ENCODE data around the gene ACER3.
"Not testable (repeated sequence)": the region's sequence is repeated elsewhere in the genome, so short reads cannot be mapped to it uniquely, and the experiment has no call there.

Gene ACER3

GRCh38 chr11:76987203-76987602, 126.5 kb downstream of the ACER3 start:
- no peak for DNase-seq (ENCODE audit: low read depth in 2 of 2, low spot score in 1 of 2)

- no peak for DNase-seq (ENCODE audit: low read depth in 2 of 2, low spot score in 1 of 2)
These were observed 129.9 kb downstream of the ACER3 start for GRCh38 chr11:76990628-76991027.

GRCh38 chr11:76995081-76995576, 134.4 kb downstream of the ACER3 start:
- no peak for DNase-seq (ENCODE audit: low read depth in 2 of 2, low spot score in 1 of 2)

GRCh38 chr11:76997512-76997911, 136.8 kb downstream of the ACER3 start:
- no peak for DNase-seq (ENCODE audit: low read depth in 2 of 2, low spot score in 1 of 2)

GRCh38 chr11:76999597-76999996, 138.9 kb downstream of the ACER3 start:
- no peak for DNase-seq (ENCODE audit: low read depth in 2 of 2, low spot score in 1 of 2)

- no peak for DNase-seq (ENCODE audit: low read depth in 2 of 2, low spot score in 1 of 2)
These were observed 140.9 kb downstream of the ACER3 start for GRCh38 chr11:77001613-77002012.

- DNase-seq (ENCODE audit: low read depth in 2 of 2, low spot score in 1 of 2) = no peak
These were observed 142.1 kb downstream of the ACER3 start for GRCh38 chr11:77002776-77003175.

GRCh38 chr11:77003963-77004362, 143.2 kb downstream of the ACER3 start:
- no peak for DNase-seq (ENCODE audit: low read depth in 2 of 2, low spot score in 1 of 2)

GRCh38 chr11:77009533-77010160, 148.9 kb downstream of the ACER3 start:
- no peak for DNase-seq (ENCODE audit: low read depth in 2 of 2, low spot score in 1 of 2)

GRCh38 chr11:77014669-77015068, 154.0 kb downstream of the ACER3 start:
- DNase-seq (ENCODE audit: low read depth in 2 of 2, low spot score in 1 of 2) = no peak

- not testable (repeated sequence) for DNase-seq (ENCODE audit: low read depth in 2 of 2, low spot score in 1 of 2)
These were observed 157.7 kb downstream of the ACER3 start for GRCh38 chr11:77018396-77018924.

- no peak for DNase-seq (ENCODE audit: low read depth in 2 of 2, low spot score in 1 of 2)
These were observed 159.4 kb downstream of the ACER3 start for GRCh38 chr11:77019976-77020595.

GRCh38 chr11:77020734-77021133, 160.0 kb downstream of the ACER3 start:
- DNase-seq (ENCODE audit: low read depth in 2 of 2, low spot score in 1 of 2) = no peak

GRCh38 chr11:77024745-77025144, 164.0 kb downstream of the ACER3 start:
- no peak for DNase-seq (ENCODE audit: low read depth in 2 of 2, low spot score in 1 of 2)

GRCh38 chr11:77026221-77026620, 165.5 kb downstream of the ACER3 start:
- DNase-seq (ENCODE audit: low read depth in 2 of 2, low spot score in 1 of 2) = no peak

- DNase-seq (ENCODE audit: low read depth in 2 of 2, low spot score in 1 of 2) = no peak
These were observed 166.0 kb downstream of the ACER3 start for GRCh38 chr11:77026743-77027142.

- DNase-seq (ENCODE audit: low read depth in 2 of 2, low spot score in 1 of 2) = no peak
These were observed 166.6 kb downstream of the ACER3 start for GRCh38 chr11:77027275-77027674.

- DNase-seq (ENCODE audit: low read depth in 2 of 2, low spot score in 1 of 2) = no peak
These were observed 169.1 kb downstream of the ACER3 start for GRCh38 chr11:77029829-77030228.

GRCh38 chr11:77030834-77031414, 170.2 kb downstream of the ACER3 start:
- no peak for DNase-seq (ENCODE audit: low read depth in 2 of 2, low spot score in 1 of 2)

- DNase-seq (ENCODE audit: low read depth in 2 of 2, low spot score in 1 of 2) = no peak
These were observed 170.9 kb downstream of the ACER3 start for GRCh38 chr11:77031599-77031998.

- DNase-seq (ENCODE audit: low read depth in 2 of 2, low spot score in 1 of 2) = no peak
These were observed 174.3 kb downstream of the ACER3 start for GRCh38 chr11:77035039-77035438.

GRCh38 chr11:77035580-77035979, 174.9 kb downstream of the ACER3 start:
- DNase-seq (ENCODE audit: low read depth in 2 of 2, low spot score in 1 of 2) = no peak
